Measurements from ENCODE around the gene CDON.

The CDON gene

GRCh38 chr11:125943661-125944349, 118.9 kb downstream of the CDON start:
- DNase-seq (ENCODE audit: low read depth), result no peak

- no peak for DNase-seq (ENCODE audit: low read depth)
These were observed 119.8 kb downstream of the CDON start for GRCh38 chr11:125942771-125943428.

- no peak for DNase-seq (ENCODE audit: low read depth)
These were observed 120.8 kb downstream of the CDON start for GRCh38 chr11:125941619-125942611.

- DNase-seq (ENCODE audit: low read depth), result no peak
These were observed 121.4 kb downstream of the CDON start for GRCh38 chr11:125941267-125941618.

GRCh38 chr11:125940145-125940544, 122.5 kb downstream of the CDON start:
- no peak for DNase-seq (ENCODE audit: low read depth)

- DNase-seq (ENCODE audit: low read depth), result no peak
These were observed 123.6 kb downstream of the CDON start for GRCh38 chr11:125939081-125939521.

- DNase-seq (ENCODE audit: low read depth), result no peak
These were observed 124.2 kb downstream of the CDON start for GRCh38 chr11:125938418-125938817.

- DNase-seq (ENCODE audit: low read depth), result peak; percentile 27
These were observed 127.0 kb downstream of the CDON start for GRCh38 chr11:125935618-125936199.

GRCh38 chr11:125935056-125935455, 127.6 kb downstream of the CDON start:
- no peak for DNase-seq (ENCODE audit: low read depth)

- DNase-seq (ENCODE audit: low read depth), result no peak
These were observed 128.2 kb downstream of the CDON start for GRCh38 chr11:125934473-125934872.

GRCh38 chr11:125933030-125933813, 129.4 kb downstream of the CDON start:
- DNase-seq (ENCODE audit: low read depth), result no peak

GRCh38 chr11:125932301-125932700, 130.4 kb downstream of the CDON start:
- no peak for DNase-seq (ENCODE audit: low read depth)

GRCh38 chr11:125931668-125932067, 131.0 kb downstream of the CDON start:
- DNase-seq (ENCODE audit: low read depth), result no peak

GRCh38 chr11:125931116-125931515, 131.6 kb downstream of the CDON start:
- no peak for DNase-seq (ENCODE audit: low read depth)

GRCh38 chr11:125930076-125930450, 132.6 kb downstream of the CDON start:
- no peak for DNase-seq (ENCODE audit: low read depth)

- no peak for DNase-seq (ENCODE audit: low read depth)
These were observed 133.1 kb downstream of the CDON start for GRCh38 chr11:125929445-125930075.

- DNase-seq (ENCODE audit: low read depth), result no peak
These were observed 136.0 kb downstream of the CDON start for GRCh38 chr11:125926682-125927081.

- no peak for DNase-seq (ENCODE audit: low read depth)
These were observed 136.9 kb downstream of the CDON start for GRCh38 chr11:125925804-125926203.

GRCh38 chr11:125925247-125925740, 137.4 kb downstream of the CDON start:
- no peak for DNase-seq (ENCODE audit: low read depth)

GRCh38 chr11:125924384-125925007, 138.2 kb downstream of the CDON start:
- DNase-seq (ENCODE audit: low read depth), result no peak
